Keratinocyte (primary cell): ENCODE measurements around the gene METTL2B. TPM values are rescaled to one million over a fixed set of nuclear protein-coding genes. Genes with fewer than 3 reads are reported as not detected.

Source experiments
- DNase-seq: peaks from one replicate; pipeline ENCODE4 v3.0.0-alpha.2; 2011; ENCODE audit warnings: low read depth, missing footprints, low spot score
- FAIRE-seq: peaks from 2 replicates; lab custom pipeline; 2011; peaks lifted over from hg19 to GRCh38; lab: Jason Lieb, UNC
- H2AFZ ChIP-seq: 2 replicates; pipeline ENCODE4 v1.6.0; 2012; ENCODE audit warnings: low read length, control low read depth, inconsistent platforms; ENCODE audit not compliant: control insufficient read depth
- H3K27ac ChIP-seq: 2 replicates; pipeline ENCODE4 v1.5.1; 2011; ENCODE audit warnings: low read length; ENCODE audit not compliant: control insufficient read depth, insufficient read depth
- H3K27me3 ChIP-seq: 3 replicates; pipeline ENCODE4 v1.6.0; 2011; ENCODE audit warnings: low read length; ENCODE audit not compliant: control insufficient read depth, insufficient read depth; ENCODE audit errors: extremely low read depth
- H3K36me3 ChIP-seq, 2 experiments: 2 replicates in 1 of 2; 3 replicates in 1 of 2; pipeline ENCODE4 v1.5.1; 2011; ENCODE audit warnings: low read length in 2 of 2, mild to moderate bottlenecking in 1 of 2; ENCODE audit not compliant: control insufficient read depth in 2 of 2, insufficient read depth in 2 of 2; ENCODE audit errors: extremely low read depth in 1 of 2
- H3K4me1 ChIP-seq: 3 replicates; pipeline ENCODE4 v1.5.1; 2011; ENCODE audit warnings: low read length; ENCODE audit not compliant: control insufficient read depth, insufficient read depth; ENCODE audit errors: extremely low read depth
- H3K4me2 ChIP-seq: 3 replicates; pipeline ENCODE4 v1.6.0; 2011; ENCODE audit warnings: low read depth, low read length; ENCODE audit not compliant: control insufficient read depth, insufficient read depth; ENCODE audit errors: extremely low read depth
- H3K4me3 ChIP-seq, 3 experiments: fragments of 200-600 bp in 1 of 3; sonication (generic) in 1 of 3; 2 replicates in 2 of 3; 3 replicates in 1 of 3; pipeline ENCODE4 v1.5.1; 2011 to 2016; ENCODE audit warnings: low read length in 3 of 3, mild to moderate bottlenecking in 3 of 3, control low read depth in 2 of 3, inconsistent platforms in 1 of 3, low read depth in 1 of 3, mixed read lengths in 1 of 3, mixed run types in 1 of 3, moderate library complexity in 1 of 3; ENCODE audit not compliant: control insufficient read depth in 2 of 3, insufficient read depth in 2 of 3; ENCODE audit errors: extremely low read depth in 1 of 3
- H3K79me2 ChIP-seq: 2 replicates; pipeline ENCODE4 v1.6.0; 2012; ENCODE audit warnings: low read length; ENCODE audit not compliant: control insufficient read depth, insufficient read depth
- H3K9ac ChIP-seq: 3 replicates; pipeline ENCODE4 v1.6.0; 2011; ENCODE audit warnings: low read length; ENCODE audit not compliant: control insufficient read depth, insufficient read depth; ENCODE audit errors: extremely low read depth
- H3K9me1 ChIP-seq: 3 replicates; pipeline ENCODE4 v1.6.0; 2011; ENCODE audit warnings: low read length; ENCODE audit not compliant: control insufficient read depth, insufficient read depth; ENCODE audit errors: extremely low read depth
- H3K9me3 ChIP-seq: 2 replicates; pipeline ENCODE4 v1.5.1; 2012; ENCODE audit warnings: low read depth, low read length; ENCODE audit not compliant: control insufficient read depth
- H4K20me1 ChIP-seq: 3 replicates; pipeline ENCODE4 v1.6.0; 2011; ENCODE audit warnings: low read length; ENCODE audit not compliant: control insufficient read depth, insufficient read depth; ENCODE audit errors: extremely low read depth
- CTCF ChIP-seq, 3 experiments: IDR thresholded peaks in 1 of 3; conservative IDR thresholded peaks in 1 of 3; optimal IDR thresholded peaks in 1 of 3; 2 replicates in 2 of 3; 3 replicates in 1 of 3; pipeline versions ENCODE3 to v1.5.1; 2011; ENCODE audit warnings: low read length in 3 of 3, mild to moderate bottlenecking in 3 of 3, moderate library complexity in 2 of 3, control low read depth in 1 of 3, inconsistent platforms in 1 of 3; ENCODE audit not compliant: insufficient read depth in 2 of 3; ENCODE audit errors: extremely low read depth in 1 of 3
- EZH2 ChIP-seq: IDR thresholded peaks from one replicate; pipeline ENCODE4 v1.6.1; 2012; ENCODE audit warnings: inconsistent platforms, mild to moderate bottlenecking, low read length, moderate library complexity
- dilution Hi-C: fragments of 300-500 bp; cut with MboI; formaldehyde crosslinking; loops from one replicate; pipeline ENCODE4 v1.7.0; 2020; ENCODE audit warnings: low sequenced_read_pairs; ENCODE audit not compliant: extremely low pct_ligation_motif_present
- polyA plus RNA-seq, 5 experiments: library from polyadenylated mRNA; depleted of rRNA in 3 of 5; stranded (reverse) in 3 of 5; stranded (forward) in 1 of 5; unstranded in 1 of 5; fragments of >200 nt; gene quantifications; 1 replicate in 1 of 5; 2 replicates in 3 of 5; 3 replicates in 1 of 5; pipeline versions ENCODE4 v1.2.1 to v1.2.3, GENCODE V29; 2011 to 2012; ENCODE audit warnings: missing spikeins in 2 of 5, low read depth in 1 of 5, low replicate concordance in 1 of 5

The METTL2B gene
- polyA plus RNA-seq, 1 donor (not counting 4 experiments of a cell fraction or from before 2014, with no cell fraction given): 30.7 TPM

- Histone ChIP-seq H3K4me3 (no peak overlapping the region), H3K4me1 (peaks cover 4% of the 10 kb centered on the region), H3K4me2 (no peak overlapping the region), H2AFZ (no peak overlapping the region), H3K9me1 (no peaks in the 10 kb centered on the region), H4K20me1 (no peaks in the 10 kb centered on the region), H3K27ac (no peak overlapping the region), H3K27me3 (peaks cover 3% of the 10 kb centered on the region), H3K79me2 (no peaks in the 10 kb centered on the region), H3K9ac (no peak overlapping the region), H3K9me3 (no peaks in the 10 kb centered on the region), H3K36me3 (no peaks in the 10 kb centered on the region)
- no peak for DNase-seq
- dilution Hi-C loops: no loop called here
- FAIRE-seq: no peak
- no peak for TF ChIP-seq EZH2
Observed at GRCh38 chr7:128448751-128449302, 27.7 kb upstream of the METTL2B start.

GRCh38 chr7:128450409-128450808 is 26.1 kb upstream of the METTL2B start:
- H3K4me3 ChIP-seq: no peak overlapping the region
- H3K79me2 ChIP-seq: no peaks in the 10 kb centered on the region
- H3K4me1 ChIP-seq: peaks cover 5% of the 10 kb centered on the region
- H3K36me3 ChIP-seq: no peaks in the 10 kb centered on the region
- FAIRE-seq (no peak), DNase-seq (no peak)
- H3K9ac ChIP-seq: no peak overlapping the region
- H4K20me1 ChIP-seq: no peaks in the 10 kb centered on the region
- H3K9me3 ChIP-seq: no peaks in the 10 kb centered on the region
- H3K27me3 ChIP-seq: peaks cover 3% of the 10 kb centered on the region
- TF ChIP-seq EZH2 (no peak), CTCF (optimal IDR thresholded peaks at IDR 0.05 in 1 of 3, IDR thresholded peaks at IDR 0.05 in 1 of 3, conservative IDR thresholded peaks at IDR 0.05 in 1 of 3; ENCODE audit: extremely low read depth in 1 of 3, insufficient read depth in 2 of 3, low read length in 3 of 3) (no peak)
- no peak overlapping the region for H2AFZ ChIP-seq
- no peak overlapping the region for H3K4me2 ChIP-seq
- H3K9me1 ChIP-seq: no peaks in the 10 kb centered on the region
- H3K27ac ChIP-seq: no peak overlapping the region
- dilution Hi-C loops: no loop called here

- TF ChIP-seq EZH2 (no peak), CTCF (optimal IDR thresholded peaks at IDR 0.05 in 1 of 3, IDR thresholded peaks at IDR 0.05 in 1 of 3, conservative IDR thresholded peaks at IDR 0.05 in 1 of 3; ENCODE audit: extremely low read depth in 1 of 3, insufficient read depth in 2 of 3, low read length in 3 of 3) (no peak)
- H2AFZ ChIP-seq: no peak overlapping the region
- peaks cover 1% of the 10 kb centered on the region for H3K79me2 ChIP-seq
- H3K9me3 ChIP-seq: no peaks in the 10 kb centered on the region
- H3K27me3 ChIP-seq: peaks cover 3% of the 10 kb centered on the region
- H3K36me3 ChIP-seq: no peaks in the 10 kb centered on the region
- no peak overlapping the region for H3K4me2 ChIP-seq
- FAIRE-seq (no peak), DNase-seq (no peak)
- no peaks in the 10 kb centered on the region for H3K9me1 ChIP-seq
- H3K4me1 ChIP-seq: peaks cover 5% of the 10 kb centered on the region
- no peak overlapping the region for H3K9ac ChIP-seq
- dilution Hi-C loops: no loop called here
- H3K27ac ChIP-seq: no peak overlapping the region
- no peak overlapping the region for H3K4me3 ChIP-seq
- H4K20me1 ChIP-seq: no peaks in the 10 kb centered on the region
Observed at GRCh38 chr7:128450913-128451312, 25.6 kb upstream of the METTL2B start.
